ENCODE measurements around the gene RAP1GDS1.

DNA sequence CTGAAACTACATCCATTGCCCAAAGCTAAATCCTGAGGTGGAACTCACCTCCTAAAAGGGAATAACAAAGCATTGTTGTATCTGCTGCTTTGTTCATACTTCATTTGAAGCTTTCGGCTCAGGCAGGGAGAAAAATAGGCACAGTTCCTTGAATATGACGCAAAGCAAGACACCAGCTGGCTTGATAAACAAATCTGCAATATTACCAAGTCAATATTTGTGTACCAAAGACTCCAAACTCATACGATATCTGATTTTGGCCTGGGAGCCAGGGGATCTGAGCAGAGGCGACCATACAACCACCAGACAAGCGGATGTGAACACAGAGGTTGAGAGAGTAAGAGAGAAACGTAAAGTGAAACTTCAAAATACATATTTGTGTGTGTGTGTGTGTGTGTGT is 34.8 kb upstream of the RAP1GDS1 start:
- TF ChIP-seq POLR2A (IDR thresholded peaks at IDR 0.05; ENCODE audit: low read depth, low read length) (no peak), TAF1 (IDR thresholded peaks at IDR 0.05; ENCODE audit: borderline replicate concordance, low read depth, low read length) (no peak)

Measured in GM12892 (cell line).